ENCODE data around the gene HLA-A.

HLA-A gene

DNA sequence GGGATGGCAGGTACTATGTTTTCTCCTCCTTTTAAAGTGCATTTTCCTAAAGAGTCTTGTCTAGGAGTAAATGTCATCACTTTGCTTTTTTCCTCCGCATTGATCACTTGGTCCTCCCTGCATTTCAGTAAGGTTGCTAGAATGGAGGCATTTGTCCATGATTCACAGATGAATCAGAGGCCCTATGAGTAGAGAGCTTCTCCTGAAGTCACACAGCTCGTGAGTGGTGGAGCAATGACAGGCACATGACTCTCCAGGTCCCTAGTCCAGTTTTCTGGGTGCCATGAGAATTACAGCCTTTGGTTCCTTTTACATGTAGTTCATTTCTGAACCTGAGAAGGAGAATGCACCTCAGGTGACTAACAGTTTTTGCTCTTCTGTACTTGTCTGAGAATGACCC lies 50.5 kb downstream of the HLA-A start:
- peak; percentile 62 for DNase-seq

DNA sequence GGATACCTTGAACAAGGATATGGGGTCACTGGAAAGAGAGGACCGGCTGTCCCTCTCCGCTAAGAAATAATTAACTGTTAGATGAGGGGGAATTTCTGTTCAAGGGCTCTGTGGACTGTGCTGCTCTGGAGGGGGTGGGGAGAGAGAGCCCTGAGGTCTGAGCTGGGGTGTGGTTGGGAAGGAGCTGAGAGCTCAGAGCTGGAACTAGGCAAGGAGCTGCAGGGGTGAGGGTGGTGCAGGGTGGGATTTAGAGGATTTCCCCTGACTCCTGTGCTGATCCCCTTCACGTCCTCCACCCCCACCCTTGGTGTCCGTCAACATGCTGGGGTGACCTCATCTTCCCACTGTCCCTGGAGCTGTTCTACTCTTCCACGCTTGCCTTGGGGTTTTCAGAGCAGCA lies 52.5 kb downstream of the HLA-A start:
- DNase-seq, result no peak

DNA sequence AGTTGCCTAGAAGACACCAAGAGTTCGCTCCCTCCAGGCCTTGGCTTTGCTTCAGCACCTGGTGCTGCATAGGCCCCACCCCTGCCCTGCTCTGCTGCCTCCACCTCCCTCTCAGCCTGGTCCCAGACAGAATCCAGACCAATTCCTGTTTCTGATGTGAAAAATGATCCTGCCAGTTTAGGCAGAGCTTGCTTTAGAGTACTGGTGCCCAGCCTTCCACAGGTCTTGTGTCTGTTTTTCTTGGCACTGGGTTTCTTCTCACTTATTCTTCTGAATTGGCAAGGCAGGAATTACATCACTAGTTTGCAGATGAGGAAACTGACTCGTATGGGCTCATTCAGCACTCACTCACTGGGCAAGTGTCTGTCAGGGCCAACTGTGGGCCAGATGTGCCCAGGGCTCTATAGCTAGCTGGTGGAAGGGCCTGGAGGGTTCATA lies 53.0 kb downstream of the HLA-A start:
- DNase-seq, result peak; percentile 20
